HepG2 (cell line): ENCODE results near the gene MBD3. TPM values are rescaled to one million over a fixed set of nuclear protein-coding genes. Genes with fewer than 3 reads are reported as not detected.

Experiments
- AGO2 ChIP-seq: fragments of 200-400 bp; formaldehyde crosslinking; optimal IDR thresholded peaks from 2 replicates; pipeline ENCODE3; 2017; ENCODE audit warnings: mild to moderate bottlenecking, low read depth, low read length, moderate library complexity
- ATAD3A ChIP-seq: sonication (generic); formaldehyde crosslinking; IDR thresholded peaks from 2 replicates; pipeline ENCODE4 v1.4.0; 2020; ENCODE audit warnings: missing genetic modification reagents
- GABPA ChIP-seq, 2 experiments: IDR thresholded peaks; 2 replicates each; pipeline ENCODE4 v1.6.1; 2011 to 2016; ENCODE audit warnings: low read depth in 2 of 2, low read length in 1 of 2, missing biosample characterization in 1 of 2, missing genetic modification characterization in 1 of 2
- HOXA5 ChIP-seq: sonication (generic); formaldehyde crosslinking; IDR thresholded peaks from 2 replicates; pipeline ENCODE4 v1.4.0; 2020; ENCODE audit warnings: missing genetic modification reagents
- KDM4B ChIP-seq: sonication (generic); formaldehyde crosslinking; IDR thresholded peaks from 2 replicates; pipeline ENCODE4 v1.4.0; 2020; ENCODE audit warnings: missing genetic modification reagents
- NR2F1 ChIP-seq, 2 experiments: fragments of 450-650 bp in 1 of 2; formaldehyde crosslinking in 1 of 2; IDR thresholded peaks; 2 replicates each; pipeline versions ENCODE4 v1.5.0 to v1.6.1; 2016 to 2020; ENCODE audit warnings: mild to moderate bottlenecking in 1 of 2, missing compliant biosample characterization in 1 of 2, missing genetic modification reagents in 1 of 2, moderate library complexity in 1 of 2
- SOX13 ChIP-seq, 3 experiments: fragments of 450-650 bp in 1 of 3; sonication (generic) in 1 of 3; formaldehyde crosslinking in 1 of 3; IDR thresholded peaks in 2 of 3; conservative IDR thresholded peaks in 1 of 3; 2 replicates each; pipeline versions ENCODE4 v1.5.0 to v1.6.1; 2016 to 2020; ENCODE audit warnings: antibody characterized with exemption in 1 of 3, mild to moderate bottlenecking in 1 of 3, missing compliant biosample characterization in 1 of 3, missing genetic modification reagents in 1 of 3, moderate library complexity in 1 of 3
- U2AF1 ChIP-seq: fragments of 200-400 bp; formaldehyde crosslinking; optimal IDR thresholded peaks from 2 replicates; pipeline ENCODE3; 2017; ENCODE audit warnings: mild to moderate bottlenecking, low read depth, low read length
- ZBTB21 ChIP-seq: sonication (generic); formaldehyde crosslinking; IDR thresholded peaks from 2 replicates; pipeline ENCODE4 v1.4.0; 2020; ENCODE audit warnings: missing genetic modification reagents
- ZBTB42 ChIP-seq: sonication (generic); formaldehyde crosslinking; IDR thresholded peaks from 2 replicates; pipeline ENCODE4 v1.5.0; 2020; ENCODE audit warnings: mild to moderate bottlenecking, missing genetic modification reagents
- ZFP36 ChIP-seq: fragments of 150-350 bp; IDR thresholded peaks from 2 replicates; pipeline ENCODE4 v1.6.1; 2018; ENCODE audit warnings: borderline replicate concordance, low read length, low read depth; ENCODE audit not compliant: partially characterized antibody
- ZMYM2 ChIP-seq: sonication (generic); formaldehyde crosslinking; IDR thresholded peaks from 2 replicates; pipeline ENCODE4 v1.8.0; 2022; ENCODE audit warnings: mild to moderate bottlenecking, missing genetic modification reagents
- ZNF367 ChIP-seq: sonication (generic); formaldehyde crosslinking; IDR thresholded peaks from 2 replicates; pipeline ENCODE4 v1.4.0; 2020; ENCODE audit warnings: missing genetic modification reagents, borderline replicate concordance
- ZNF776 ChIP-seq: sonication (generic); formaldehyde crosslinking; IDR thresholded peaks from 2 replicates; pipeline ENCODE4 v1.4.0; 2020; ENCODE audit warnings: mild to moderate bottlenecking, missing genetic modification reagents
- polyA plus RNA-seq, 8 experiments: library from polyadenylated mRNA; depleted of rRNA in 3 of 8; stranded (reverse) in 7 of 8; unstranded in 1 of 8; fragments of >200 nt; fragmentation: Illumina TruSeq in 4 of 8; extraction: Trizol in 4 of 8; gene quantifications; 2 replicates each; pipeline versions ENCODE4 v1.2.1 to v1.2.3, GENCODE V29; 2011 to 2016; ENCODE audit warnings: low read depth in 4 of 8, missing spikeins in 1 of 8, mixed read lengths in 1 of 8; ENCODE audit not compliant: insufficient read depth in 1 of 8
- total RNA-seq, 5 experiments: library from RNA; depleted of rRNA; stranded (reverse); fragments of >200 nt; fragmentation: Illumina TruSeq; extraction: Trizol; gene quantifications; 2 replicates each; pipeline ENCODE4 v1.2.3, GENCODE V29; 2016; ENCODE audit warnings: low read depth in 1 of 5
- TF ChIP-seq, protein P1 (sequence below): sonication (generic); formaldehyde crosslinking; IDR thresholded peaks from 2 replicates; pipeline ENCODE4 v1.5.0; 2020; ENCODE audit warnings: mild to moderate bottlenecking, missing genetic modification reagents
- TF ChIP-seq, protein P2 (sequence below): sonication (generic); formaldehyde crosslinking; IDR thresholded peaks from 2 replicates; pipeline ENCODE4 v1.4.0; 2020; ENCODE audit warnings: missing genetic modification reagents
- TF ChIP-seq, protein P3 (sequence below), 2 experiments: sonication (generic) in 1 of 2; formaldehyde crosslinking in 1 of 2; IDR thresholded peaks; 2 replicates each; pipeline versions ENCODE4 v1.6.1 to v1.9.0; 2014 to 2022; ENCODE audit warnings: antibody characterized with exemption in 1 of 2, borderline replicate concordance in 1 of 2, inconsistent platforms in 1 of 2, low read depth in 1 of 2, missing genetic modification reagents in 1 of 2
- TF ChIP-seq, protein P4 (sequence below): sonication (generic); formaldehyde crosslinking; conservative IDR thresholded peaks from 2 replicates; pipeline ENCODE4 v1.4.0; 2020; ENCODE audit warnings: missing genetic modification reagents

MBD3 gene
- total and polyA plus RNA-seq, 2 of the 13 experiments (the other 11 are each of a cell fraction or from before 2014, with no cell fraction given): 21.2 to 76.9 TPM

DNA sequence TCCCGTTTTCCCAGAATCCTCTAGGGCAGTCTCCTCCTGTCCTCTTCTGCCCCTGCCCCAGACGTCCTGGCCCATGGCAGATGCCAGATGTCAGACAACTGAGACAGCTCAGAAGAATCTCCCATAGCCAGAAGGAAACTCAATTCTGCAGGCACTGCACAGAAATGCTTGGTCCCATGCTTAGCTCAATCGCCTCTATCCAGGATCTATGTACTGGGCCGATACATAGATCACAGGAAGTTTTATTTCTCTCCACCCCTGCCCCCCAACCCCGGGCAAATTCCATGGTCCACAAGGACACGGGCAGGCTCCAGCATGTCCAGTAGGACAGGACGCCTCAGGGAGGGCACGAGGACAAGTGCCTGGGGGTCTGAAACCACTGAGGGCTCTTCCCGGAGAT is 4.8 kb downstream of the MBD3 start (continued):
- TF ChIP-seq GABPA (IDR thresholded peaks at IDR 0.05; ENCODE audit: low read depth, low read length): no peak
- TF ChIP-seq GABPA (CRISPR knock-in tag; IDR thresholded peaks at IDR 0.05; ENCODE audit: low read depth): no peak
- TF ChIP-seq SOX13 (IDR thresholded peaks at IDR 0.05): no peak
- TF ChIP-seq SOX13 (CRISPR knock-in tag; conservative IDR thresholded peaks at IDR 0.05 in 1 of 2, IDR thresholded peaks at IDR 0.05 in 1 of 2): no peak
- TF ChIP-seq, protein P1, sequence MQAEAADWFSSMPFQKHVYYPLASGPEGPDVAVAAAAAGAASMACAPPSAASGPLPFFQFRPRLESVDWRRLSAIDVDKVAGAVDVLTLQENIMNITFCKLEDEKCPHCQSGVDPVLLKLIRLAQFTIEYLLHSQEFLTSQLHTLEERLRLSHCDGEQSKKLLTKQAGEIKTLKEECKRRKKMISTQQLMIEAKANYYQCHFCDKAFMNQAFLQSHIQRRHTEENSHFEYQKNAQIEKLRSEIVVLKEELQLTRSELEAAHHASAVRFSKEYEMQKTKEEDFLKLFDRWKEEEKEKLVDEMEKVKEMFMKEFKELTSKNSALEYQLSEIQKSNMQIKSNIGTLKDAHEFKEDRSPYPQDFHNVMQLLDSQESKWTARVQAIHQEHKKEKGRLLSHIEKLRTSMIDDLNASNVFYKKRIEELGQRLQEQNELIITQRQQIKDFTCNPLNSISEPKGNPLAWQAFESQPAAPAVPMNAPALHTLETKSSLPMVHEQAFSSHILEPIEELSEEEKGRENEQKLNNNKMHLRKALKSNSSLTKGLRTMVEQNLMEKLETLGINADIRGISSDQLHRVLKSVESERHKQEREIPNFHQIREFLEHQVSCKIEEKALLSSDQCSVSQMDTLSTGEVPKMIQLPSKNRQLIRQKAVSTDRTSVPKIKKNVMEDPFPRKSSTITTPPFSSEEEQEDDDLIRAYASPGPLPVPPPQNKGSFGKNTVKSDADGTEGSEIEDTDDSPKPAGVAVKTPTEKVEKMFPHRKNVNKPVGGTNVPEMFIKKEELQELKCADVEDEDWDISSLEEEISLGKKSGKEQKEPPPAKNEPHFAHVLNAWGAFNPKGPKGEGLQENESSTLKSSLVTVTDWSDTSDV (CRISPR knock-in tag): no peak
- no peak for TF ChIP-seq HOXA5 (CRISPR knock-in tag)
- TF ChIP-seq, protein P2, sequence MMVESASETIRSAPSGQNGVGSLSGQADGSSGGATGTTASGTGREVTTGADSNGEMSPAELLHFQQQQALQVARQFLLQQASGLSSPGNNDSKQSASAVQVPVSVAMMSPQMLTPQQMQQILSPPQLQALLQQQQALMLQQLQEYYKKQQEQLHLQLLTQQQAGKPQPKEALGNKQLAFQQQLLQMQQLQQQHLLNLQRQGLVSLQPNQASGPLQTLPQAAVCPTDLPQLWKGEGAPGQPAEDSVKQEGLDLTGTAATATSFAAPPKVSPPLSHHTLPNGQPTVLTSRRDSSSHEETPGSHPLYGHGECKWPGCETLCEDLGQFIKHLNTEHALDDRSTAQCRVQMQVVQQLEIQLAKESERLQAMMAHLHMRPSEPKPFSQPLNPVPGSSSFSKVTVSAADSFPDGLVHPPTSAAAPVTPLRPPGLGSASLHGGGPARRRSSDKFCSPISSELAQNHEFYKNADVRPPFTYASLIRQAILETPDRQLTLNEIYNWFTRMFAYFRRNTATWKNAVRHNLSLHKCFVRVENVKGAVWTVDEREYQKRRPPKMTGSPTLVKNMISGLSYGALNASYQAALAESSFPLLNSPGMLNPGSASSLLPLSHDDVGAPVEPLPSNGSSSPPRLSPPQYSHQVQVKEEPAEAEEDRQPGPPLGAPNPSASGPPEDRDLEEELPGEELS (CRISPR knock-in tag): no peak
- no peak for TF ChIP-seq ZFP36
- TF ChIP-seq ZNF367 (CRISPR knock-in tag): no peak
- no peak for TF ChIP-seq ZNF776
- TF ChIP-seq ZBTB42 (CRISPR knock-in tag): no peak
- no peak for TF ChIP-seq U2AF1
- no peak for TF ChIP-seq KDM4B (CRISPR knock-in tag)
- no peak for TF ChIP-seq ZMYM2 (CRISPR knock-in tag)
- no peak for TF ChIP-seq AGO2
- TF ChIP-seq NR2F1 (CRISPR knock-in tag; IDR thresholded peaks at IDR 0.05): no peak
- TF ChIP-seq, protein P3, sequence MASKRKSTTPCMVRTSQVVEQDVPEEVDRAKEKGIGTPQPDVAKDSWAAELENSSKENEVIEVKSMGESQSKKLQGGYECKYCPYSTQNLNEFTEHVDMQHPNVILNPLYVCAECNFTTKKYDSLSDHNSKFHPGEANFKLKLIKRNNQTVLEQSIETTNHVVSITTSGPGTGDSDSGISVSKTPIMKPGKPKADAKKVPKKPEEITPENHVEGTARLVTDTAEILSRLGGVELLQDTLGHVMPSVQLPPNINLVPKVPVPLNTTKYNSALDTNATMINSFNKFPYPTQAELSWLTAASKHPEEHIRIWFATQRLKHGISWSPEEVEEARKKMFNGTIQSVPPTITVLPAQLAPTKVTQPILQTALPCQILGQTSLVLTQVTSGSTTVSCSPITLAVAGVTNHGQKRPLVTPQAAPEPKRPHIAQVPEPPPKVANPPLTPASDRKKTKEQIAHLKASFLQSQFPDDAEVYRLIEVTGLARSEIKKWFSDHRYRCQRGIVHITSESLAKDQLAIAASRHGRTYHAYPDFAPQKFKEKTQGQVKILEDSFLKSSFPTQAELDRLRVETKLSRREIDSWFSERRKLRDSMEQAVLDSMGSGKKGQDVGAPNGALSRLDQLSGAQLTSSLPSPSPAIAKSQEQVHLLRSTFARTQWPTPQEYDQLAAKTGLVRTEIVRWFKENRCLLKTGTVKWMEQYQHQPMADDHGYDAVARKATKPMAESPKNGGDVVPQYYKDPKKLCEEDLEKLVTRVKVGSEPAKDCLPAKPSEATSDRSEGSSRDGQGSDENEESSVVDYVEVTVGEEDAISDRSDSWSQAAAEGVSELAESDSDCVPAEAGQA (IDR thresholded peaks at IDR 0.05; ENCODE audit: low read depth): no peak
- TF ChIP-seq, protein P3 (CRISPR knock-in tag; IDR thresholded peaks at IDR 0.05; ENCODE audit: borderline replicate concordance): no peak
- no peak for TF ChIP-seq ATAD3A
- TF ChIP-seq, protein P4, sequence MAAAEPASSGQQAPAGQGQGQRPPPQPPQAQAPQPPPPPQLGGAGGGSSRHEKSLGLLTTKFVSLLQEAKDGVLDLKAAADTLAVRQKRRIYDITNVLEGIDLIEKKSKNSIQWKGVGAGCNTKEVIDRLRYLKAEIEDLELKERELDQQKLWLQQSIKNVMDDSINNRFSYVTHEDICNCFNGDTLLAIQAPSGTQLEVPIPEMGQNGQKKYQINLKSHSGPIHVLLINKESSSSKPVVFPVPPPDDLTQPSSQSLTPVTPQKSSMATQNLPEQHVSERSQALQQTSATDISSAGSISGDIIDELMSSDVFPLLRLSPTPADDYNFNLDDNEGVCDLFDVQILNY (CRISPR knock-in tag): no peak
- no peak for TF ChIP-seq ZBTB21 (CRISPR knock-in tag)
